ENCODE measurements around the gene S100A2. TPM values are rescaled to one million over a fixed set of nuclear protein-coding genes. Genes with fewer than 3 reads are reported as not detected.
"Not testable (repeated sequence)": the region's sequence is repeated elsewhere in the genome, so short reads cannot be mapped to it uniquely, and the experiment has no call there.

S100A2 gene
- total and polyA plus RNA-seq, 4 experiments from 2014 or later = 0.87 to 1.7 (median 1.0) TPM; not detected in 1

DNA sequence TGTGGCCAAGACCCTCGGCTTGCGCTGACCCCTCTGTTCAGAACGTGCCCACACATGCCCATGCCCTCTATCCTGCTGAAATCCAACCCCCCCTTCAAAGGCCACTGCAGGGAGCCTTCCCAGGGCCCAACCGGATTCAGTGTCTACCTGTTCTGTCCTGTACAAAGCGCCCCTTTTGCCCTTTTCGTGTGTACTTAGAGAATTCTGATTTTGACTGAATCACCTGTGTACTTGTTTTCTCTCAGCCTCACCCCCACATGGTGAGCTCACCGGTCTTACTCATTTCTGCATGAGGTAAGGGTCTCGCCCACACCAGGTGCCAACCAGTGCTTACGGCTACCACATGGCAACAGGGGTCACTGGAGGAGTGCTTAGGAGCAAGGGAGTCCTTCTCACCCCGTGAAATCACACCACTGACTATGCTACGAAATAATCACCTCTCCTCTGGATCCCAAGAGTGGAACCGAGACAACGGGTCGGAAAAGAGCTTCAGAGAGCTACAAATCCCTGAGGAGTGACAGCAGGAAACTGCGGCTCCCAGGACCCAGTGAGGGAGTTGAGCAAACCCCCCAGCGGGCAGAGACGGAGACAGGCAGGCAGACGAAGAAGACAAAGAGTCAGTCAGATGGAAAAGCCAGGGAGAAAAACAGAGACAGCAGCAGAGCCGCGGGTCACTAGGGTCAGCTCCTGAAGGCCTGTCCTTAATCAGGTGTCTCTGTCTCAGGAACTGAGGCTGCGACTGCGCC is 2.1 kb upstream of the S100A2 start:
- Histone ChIP-seq H3K4me1 (ENCODE audit: insufficient read depth, low read length) (peaks cover 35% of the 10 kb centered on the region), H3K4me3 (ENCODE audit: low read length in 2 of 2) (no peak overlapping the region), H3K27me3 (ENCODE audit: insufficient read depth, low read length) (no peaks in the 10 kb centered on the region), H3K27ac (ENCODE audit: low read depth, low read length) (no peak overlapping the region), H3K9me3 (ENCODE audit: control insufficient read depth in 1 of 2, low read length in 2 of 2) (no peaks in the 10 kb centered on the region), H3K36me3 (ENCODE audit: insufficient read depth, low read length) (no peaks in the 10 kb centered on the region)
- Mint-ChIP-seq H3K4me3 (peak overlapping the region in 4 of 8 donors; percentile 39 to 88 (median 72)), H3K36me3 (no peaks in the 10 kb centered on the region), H3K27ac (peak overlapping the region; percentile 42 to 88 (median 80)), H3K9me3 (no peaks in the 10 kb centered on the region), H3K27me3 (no peaks in the 10 kb centered on the region), H3K4me1 (peaks cover 22 to 41% (median 29%) of the 10 kb centered on the region in 4 donors)
- DNase-seq = no peak
- CTCF ChIA-PET (ENCODE audit: partially characterized antibody) = interaction anchor here (0.6 to 7.5 kb wide), 19 partner anchors 8 to 65 kb away, joined by 3 to 243 read pairs (median 5); partner anchors contain the start of genes CHTOP, S100A14, S100A4 and S100A5
- POLR2A ChIA-PET (ENCODE audit: partially characterized antibody) = interaction anchor here (0.7 to 5.8 kb wide), 9 partner anchors 15 to 57 kb away, joined by 3 to 103 read pairs (median 6); partner anchors contain the start of genes S100A4, S100A5 and S100A6
- intact Hi-C loops (cut with micrococcal nuclease) = loop anchor here (1.0 to 5.0 kb wide), 4 partner anchors 34 to 65 kb away; partner anchors contain the start of gene S100A14

DNA sequence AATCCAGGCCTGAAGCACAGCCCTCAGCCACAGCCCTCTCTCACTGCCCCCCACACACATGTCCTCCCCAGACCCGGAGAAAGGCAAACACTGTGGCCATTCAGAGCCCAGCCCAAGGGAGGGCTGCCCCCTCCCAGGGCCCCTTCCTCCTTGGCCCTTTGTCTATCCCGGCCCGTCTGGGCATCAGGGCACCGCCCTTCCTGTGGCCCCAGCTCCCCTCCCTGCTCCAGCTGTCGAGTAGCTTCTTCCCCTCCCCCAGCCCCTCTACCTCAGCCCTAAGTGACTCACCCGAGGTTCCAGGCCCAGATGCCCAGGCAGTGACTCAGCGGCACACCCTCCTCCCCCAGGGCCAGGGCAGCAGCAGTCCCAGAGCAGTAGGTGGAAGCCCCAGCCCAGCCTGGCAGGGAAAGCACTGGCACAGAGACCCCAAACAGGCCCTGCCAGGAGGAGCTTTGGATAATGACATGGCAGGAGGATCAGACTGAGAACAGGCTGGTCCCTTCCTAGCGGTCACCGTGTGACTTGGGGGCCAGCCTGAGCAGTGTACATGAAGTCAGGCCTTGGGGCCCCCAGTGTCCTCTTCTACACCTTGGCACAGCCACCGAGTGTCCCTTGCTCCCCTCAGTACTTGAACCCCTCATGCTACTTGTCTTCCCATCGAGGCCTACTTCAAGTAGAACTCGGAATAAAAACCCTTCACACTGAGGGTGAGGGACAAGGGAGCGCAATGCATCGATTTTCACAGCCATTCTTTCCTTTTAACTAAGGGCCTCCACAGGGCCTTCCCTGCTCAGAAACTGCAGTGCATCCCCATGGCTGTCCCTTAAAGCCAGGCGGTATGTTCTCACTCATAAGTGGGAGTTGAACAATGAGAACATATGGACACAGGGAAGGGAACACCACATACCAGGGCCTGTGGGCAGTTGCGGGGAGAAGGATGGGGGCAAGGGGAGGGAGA is 1.0 kb upstream of the S100A2 start:
- H3K27me3 Mint-ChIP-seq = no peaks in the 10 kb centered on the region
- H3K4me1 ChIP-seq (ENCODE audit: insufficient read depth, low read length) = peaks cover 35% of the 10 kb centered on the region
- no peaks in the 10 kb centered on the region for H3K27me3 ChIP-seq (ENCODE audit: insufficient read depth, low read length)
- H3K27ac Mint-ChIP-seq = peak overlapping the region; percentile 90 to 94 (median 92)
- no peaks in the 10 kb centered on the region for H3K36me3 Mint-ChIP-seq
- peaks cover 22 to 36% (median 28%) of the 10 kb centered on the region in 4 donors for H3K4me1 Mint-ChIP-seq
- peak overlapping the region; percentile 42 for H3K27ac ChIP-seq (ENCODE audit: low read depth, low read length)
- ChIA-PET CTCF (ENCODE audit: partially characterized antibody) (interaction anchor here (0.7 to 17.8 kb wide), 11 partner anchors 20 to 78 kb away, joined by 3 to 214 read pairs (median 5); partner anchors contain the start of genes S100A5 and S100A6), POLR2A (ENCODE audit: partially characterized antibody) (interaction anchor here (0.9 to 12.1 kb wide), 7 partner anchors 22 to 67 kb away, joined by 3 to 173 read pairs (median 8); partner anchors contain the start of genes CHTOP, S100A4, S100A5 and S100A6)
- peak; percentile 45 to 93 (median 55) for DNase-seq
- peak overlapping the region in 1 of 2 donors; percentile 16 for H3K4me3 ChIP-seq (ENCODE audit: low read length in 2 of 2)
- H3K36me3 ChIP-seq (ENCODE audit: insufficient read depth, low read length) = no peaks in the 10 kb centered on the region
- no peaks in the 10 kb centered on the region for H3K9me3 Mint-ChIP-seq
- peak overlapping the region in 7 of 8 donors; percentile 55 to 81 (median 65) for H3K4me3 Mint-ChIP-seq
- intact Hi-C loops (cut with micrococcal nuclease) = loop anchor here (1.0 to 5.0 kb wide), 4 partner anchors 21 to 105 kb away; partner anchors contain the start of genes S100A14 and S100A4
- no peaks in the 10 kb centered on the region for H3K9me3 ChIP-seq (ENCODE audit: control insufficient read depth in 1 of 2, low read length in 2 of 2)

DNA sequence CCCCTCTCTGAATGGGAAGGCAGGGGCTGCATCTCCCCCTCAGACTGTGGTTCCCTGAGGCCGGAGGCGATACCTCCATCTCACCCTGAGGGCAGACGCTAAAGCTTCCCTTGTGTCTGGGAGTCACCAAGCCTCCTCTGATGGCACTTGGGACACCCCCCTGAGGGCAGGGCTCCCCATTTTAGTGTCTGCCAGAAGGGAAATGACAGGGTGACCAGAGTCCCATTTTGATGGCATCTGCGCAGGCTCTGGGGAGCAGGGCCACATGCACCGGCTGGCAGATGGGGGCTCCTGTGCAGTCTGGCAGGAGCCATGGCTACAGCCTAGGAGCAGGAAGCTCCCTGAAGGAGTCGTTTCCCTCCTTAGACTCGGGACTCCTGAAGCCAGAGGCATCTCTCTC is 1.7 kb downstream of the S100A2 start:
- Mint-ChIP-seq H3K36me3 (no peaks in the 10 kb centered on the region), H3K4me3 (no peak overlapping the region), H3K4me1 (peaks cover 22 to 31% (median 28%) of the 10 kb centered on the region in 4 donors), H3K9me3 (no peaks in the 10 kb centered on the region), H3K27me3 (no peaks in the 10 kb centered on the region), H3K27ac (peak overlapping the region in 1 of 7 donors; percentile 18)
- H3K4me3 ChIP-seq (ENCODE audit: low read length in 2 of 2) = no peak overlapping the region
- DNase-seq = no peak
- ChIA-PET POLR2A (ENCODE audit: partially characterized antibody) (interaction anchor here (1.2 to 12.1 kb wide), 4 partner anchors 19 to 30 kb away, joined by 3 to 173 read pairs (median 46); partner anchors contain the start of genes S100A4, S100A5 and S100A6), CTCF (ENCODE audit: partially characterized antibody) (interaction anchor here (1.8 to 17.8 kb wide), 3 partner anchors 20 to 54 kb away, joined by 6 to 214 read pairs (median 75); partner anchors contain the start of gene S100A6)
- no peaks in the 10 kb centered on the region for H3K27me3 ChIP-seq (ENCODE audit: insufficient read depth, low read length)
- no peaks in the 10 kb centered on the region for H3K9me3 ChIP-seq (ENCODE audit: control insufficient read depth in 1 of 2, low read length in 2 of 2)
- H3K27ac ChIP-seq (ENCODE audit: low read depth, low read length) = no peak overlapping the region
- H3K4me1 ChIP-seq (ENCODE audit: insufficient read depth, low read length) = peaks cover 35% of the 10 kb centered on the region
- H3K36me3 ChIP-seq (ENCODE audit: insufficient read depth, low read length) = no peaks in the 10 kb centered on the region
- intact Hi-C loops (cut with micrococcal nuclease) = no loop called here

DNA sequence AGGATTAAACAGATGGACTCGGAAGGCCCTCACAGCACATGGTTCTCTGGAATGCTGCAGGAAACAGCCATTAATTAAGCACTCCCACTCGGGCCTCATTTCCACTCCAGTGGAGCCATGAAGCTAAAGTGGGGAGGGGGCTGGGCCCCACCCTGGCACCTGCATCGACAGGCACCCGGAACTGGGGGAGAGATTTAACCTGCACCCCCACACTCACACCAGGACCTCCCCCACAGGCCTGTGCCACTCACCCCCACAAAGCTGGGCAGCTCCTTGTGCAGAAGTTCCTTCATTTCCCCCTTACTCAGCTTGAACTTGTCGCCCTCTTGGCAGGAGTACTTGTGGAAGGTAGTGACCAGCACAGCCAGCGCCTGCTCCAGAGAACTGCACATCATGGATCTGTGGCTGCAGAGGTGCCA is 2.2 kb downstream of the S100A2 start:
- Mint-ChIP-seq H3K4me1 (peaks cover 20 to 27% (median 25%) of the 10 kb centered on the region in 4 donors), H3K27me3 (no peaks in the 10 kb centered on the region), H3K27ac (no peak overlapping the region), H3K36me3 (no peaks in the 10 kb centered on the region), H3K9me3 (no peaks in the 10 kb centered on the region), H3K4me3 (no peak overlapping the region)
- ChIA-PET CTCF (ENCODE audit: partially characterized antibody) (interaction anchor here (0.9 to 17.8 kb wide), 4 partner anchors 19 to 54 kb away, joined by 3 to 214 read pairs (median 40); partner anchors contain the start of gene S100A6), POLR2A (ENCODE audit: partially characterized antibody) (interaction anchor here (2.6 to 12.1 kb wide), 3 partner anchors 19 to 29 kb away, joined by 9 to 173 read pairs (median 83); partner anchors contain the start of genes S100A4, S100A5 and S100A6)
- no peaks in the 10 kb centered on the region for H3K36me3 ChIP-seq (ENCODE audit: insufficient read depth, low read length)
- intact Hi-C loops (cut with micrococcal nuclease) = no loop called here
- H3K27ac ChIP-seq (ENCODE audit: low read depth, low read length) = no peak overlapping the region
- no peak for DNase-seq
- H3K27me3 ChIP-seq (ENCODE audit: insufficient read depth, low read length) = no peaks in the 10 kb centered on the region
- H3K4me1 ChIP-seq (ENCODE audit: insufficient read depth, low read length) = peaks cover 30% of the 10 kb centered on the region
- no peaks in the 10 kb centered on the region for H3K9me3 ChIP-seq (ENCODE audit: control insufficient read depth in 1 of 2, low read length in 2 of 2)
- H3K4me3 ChIP-seq (ENCODE audit: low read length in 2 of 2) = no peak overlapping the region

DNA sequence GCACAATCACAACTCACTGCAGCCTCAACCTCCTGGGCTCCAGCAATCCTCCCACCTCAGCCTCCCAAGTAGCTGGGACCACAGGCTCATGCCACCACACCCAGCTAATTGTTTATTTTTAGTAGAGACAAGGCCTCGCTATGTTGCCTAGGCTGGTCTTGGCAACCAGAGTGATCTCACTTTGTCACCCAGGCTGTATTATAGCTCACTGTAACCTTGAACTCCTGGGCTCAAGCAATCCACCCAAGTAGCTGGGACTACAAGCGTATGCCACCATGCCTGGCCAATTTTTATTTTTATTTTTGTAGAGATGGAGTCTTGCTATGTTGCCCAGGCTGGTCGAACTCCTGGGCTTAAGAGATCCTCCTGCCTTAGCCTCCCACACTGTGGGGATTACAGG is 3.6 kb downstream of the S100A2 start:
- H3K27me3 Mint-ChIP-seq; H3K4me3 Mint-ChIP-seq; DNase-seq; H3K9me3 ChIP-seq (ENCODE audit: control insufficient read depth in 1 of 2, low read length in 2 of 2); H3K27me3 ChIP-seq (ENCODE audit: insufficient read depth, low read length); H3K9me3 Mint-ChIP-seq; H3K36me3 ChIP-seq (ENCODE audit: insufficient read depth, low read length); H3K27ac ChIP-seq (ENCODE audit: low read depth, low read length); intact Hi-C loops (cut with micrococcal nuclease); H3K36me3 Mint-ChIP-seq; H3K4me3 ChIP-seq (ENCODE audit: low read length in 2 of 2): not testable (repeated sequence)
- POLR2A ChIA-PET (ENCODE audit: partially characterized antibody) = interaction anchor here (0.7 to 12.1 kb wide), 5 partner anchors 9 to 44 kb away, joined by 3 to 173 read pairs (median 9); partner anchors contain the start of genes S100A5 and S100A6
- CTCF ChIA-PET (ENCODE audit: partially characterized antibody) = interaction anchor here (1.3 to 17.8 kb wide), 5 partner anchors 9 to 67 kb away, joined by 4 to 214 read pairs (median 18); partner anchors contain the start of genes S100A4 and S100A6
- Mint-ChIP-seq H3K4me1 (peaks cover 10 to 15% (median 14%) of the 10 kb centered on the region in 4 donors), H3K27ac (peak overlapping the region in 2 of 7 donors; percentile 1 to 32)
- H3K4me1 ChIP-seq (ENCODE audit: insufficient read depth, low read length) = peaks cover 17% of the 10 kb centered on the region

DNA sequence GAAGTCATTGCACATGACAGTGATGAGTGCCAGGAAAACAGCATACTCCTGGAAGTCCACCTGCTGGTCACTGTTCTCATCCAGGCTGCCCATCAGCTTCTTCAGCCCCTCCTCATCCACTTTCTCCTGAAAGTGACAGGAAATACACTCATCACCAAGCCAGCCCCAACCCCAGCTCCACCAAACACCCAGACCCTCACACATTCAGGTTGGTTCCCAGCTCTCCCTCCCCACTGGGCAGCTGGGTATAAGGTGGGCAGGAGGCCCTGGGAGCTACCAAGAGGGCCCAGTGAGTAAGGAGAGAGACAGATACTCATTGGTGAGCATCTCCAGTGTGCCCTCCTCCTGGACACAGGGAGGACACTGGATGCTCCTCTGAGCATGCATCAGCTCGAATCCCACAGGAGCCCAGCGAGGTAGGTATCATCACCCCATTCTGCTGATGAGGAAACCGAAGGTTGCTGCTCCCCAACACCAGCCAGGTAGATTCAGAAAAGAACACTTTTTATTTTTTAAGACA is 4.1 kb downstream of the S100A2 start:
- intact Hi-C loops (cut with micrococcal nuclease) = no loop called here
- H3K4me1 Mint-ChIP-seq = peaks cover 7 to 10% (median 9%) of the 10 kb centered on the region in 4 donors
- H3K4me3 ChIP-seq (ENCODE audit: low read length in 2 of 2) = no peak overlapping the region
- H3K27me3 Mint-ChIP-seq = no peaks in the 10 kb centered on the region
- no peaks in the 10 kb centered on the region for H3K27me3 ChIP-seq (ENCODE audit: insufficient read depth, low read length)
- H3K4me1 ChIP-seq (ENCODE audit: insufficient read depth, low read length) = peaks cover 12% of the 10 kb centered on the region
- H3K4me3 Mint-ChIP-seq = no peak overlapping the region
- no peak overlapping the region for H3K27ac ChIP-seq (ENCODE audit: low read depth, low read length)
- no peaks in the 10 kb centered on the region for H3K9me3 ChIP-seq (ENCODE audit: control insufficient read depth in 1 of 2, low read length in 2 of 2)
- H3K36me3 Mint-ChIP-seq = no peaks in the 10 kb centered on the region
- DNase-seq = no peak
- H3K27ac Mint-ChIP-seq = peak overlapping the region in 3 of 7 donors; percentile 51 to 75 (median 52)
- POLR2A ChIA-PET (ENCODE audit: partially characterized antibody) = interaction anchor here (0.7 to 12.1 kb wide), 5 partner anchors 9 to 43 kb away, joined by 3 to 173 read pairs (median 9); partner anchors contain the start of genes S100A5 and S100A6
- CTCF ChIA-PET (ENCODE audit: partially characterized antibody) = interaction anchor here (1.3 to 17.8 kb wide), 5 partner anchors 9 to 66 kb away, joined by 4 to 214 read pairs (median 18); partner anchors contain the start of genes S100A4 and S100A6
- H3K9me3 Mint-ChIP-seq = no peaks in the 10 kb centered on the region
- no peaks in the 10 kb centered on the region for H3K36me3 ChIP-seq (ENCODE audit: insufficient read depth, low read length)
